Neutrophil (primary cell): ENCODE measurements around the gene NPHS1.

Experiments
- H3K27ac ChIP-seq: fragments of 200-600 bp; sonication (generic); 2 replicates; pipeline ENCODE4 v1.5.1; 2016; ENCODE audit warnings: mild to moderate bottlenecking, moderate library complexity
- H3K27me3 ChIP-seq: fragments of 200-600 bp; sonication (generic); 2 replicates; pipeline ENCODE4 v1.6.0; 2016; ENCODE audit warnings: mild to moderate bottlenecking
- H3K36me3 ChIP-seq: fragments of 200-600 bp; sonication (generic); 2 replicates; pipeline ENCODE4 v1.5.1; 2017
- H3K4me1 ChIP-seq, 2 experiments: fragments of 200-600 bp in 1 of 2; sonication (generic) in 1 of 2; 1 replicate in 1 of 2; 2 replicates in 1 of 2; pipeline versions ENCODE4 v1.5.1 to v1.6.1; 2013 to 2016; ENCODE audit warnings: low read depth in 1 of 2, low read length in 1 of 2, mild to moderate bottlenecking in 1 of 2, moderate library complexity in 1 of 2; ENCODE audit not compliant: control insufficient read depth in 1 of 2, insufficient read depth in 1 of 2
- H3K4me3 ChIP-seq, 2 experiments: fragments of 200-600 bp in 1 of 2; sonication (generic) in 1 of 2; 1 replicate in 1 of 2; 2 replicates in 1 of 2; pipeline ENCODE4 v1.5.1; 2013 to 2016; ENCODE audit warnings: low read depth in 1 of 2, low read length in 1 of 2, mild to moderate bottlenecking in 1 of 2, moderate library complexity in 1 of 2
- H3K9me3 ChIP-seq: fragments of 200-600 bp; sonication (generic); 2 replicates; pipeline ENCODE4 v1.5.1; 2016
- CTCF ChIP-seq: fragments of 200-600 bp; sonication (generic); IDR thresholded peaks from 2 replicates; pipeline ENCODE4 v1.5.1; 2016; ENCODE audit warnings: antibody characterized with exemption

Gene NPHS1

GRCh38 chr19:35781650-35782049 lies 70.7 kb downstream of the NPHS1 start:
- TF ChIP-seq CTCF = no peak
- Histone ChIP-seq H3K4me3 (no peak overlapping the region), H3K4me1 (peaks cover 0 to 1% of the 10 kb centered on the region in 2 experiments), H3K9me3 (no peaks in the 10 kb centered on the region), H3K27me3 (no peaks in the 10 kb centered on the region), H3K36me3 (peaks cover 91% of the 10 kb centered on the region), H3K27ac (no peak overlapping the region)

- no peaks in the 10 kb centered on the region for H3K9me3 ChIP-seq
- peaks cover 82% of the 10 kb centered on the region for H3K36me3 ChIP-seq
- no peak for TF ChIP-seq CTCF
- H3K4me3 ChIP-seq = no peak overlapping the region
- H3K27ac ChIP-seq = no peak overlapping the region
- peaks cover 7 to 10% of the 10 kb centered on the region in 2 experiments for H3K4me1 ChIP-seq
- no peaks in the 10 kb centered on the region for H3K27me3 ChIP-seq
Measured at GRCh38 chr19:35780717-35781116, 71.6 kb downstream of the NPHS1 start.

- Histone ChIP-seq H3K4me1 (peaks cover 9 to 12% of the 10 kb centered on the region in 2 experiments), H3K27ac (no peak overlapping the region), H3K36me3 (peaks cover 76% of the 10 kb centered on the region), H3K27me3 (no peaks in the 10 kb centered on the region), H3K4me3 (no peak overlapping the region), H3K9me3 (no peaks in the 10 kb centered on the region)
- TF ChIP-seq CTCF = no peak
Measured at GRCh38 chr19:35780058-35780457, 72.2 kb downstream of the NPHS1 start.

DNA sequence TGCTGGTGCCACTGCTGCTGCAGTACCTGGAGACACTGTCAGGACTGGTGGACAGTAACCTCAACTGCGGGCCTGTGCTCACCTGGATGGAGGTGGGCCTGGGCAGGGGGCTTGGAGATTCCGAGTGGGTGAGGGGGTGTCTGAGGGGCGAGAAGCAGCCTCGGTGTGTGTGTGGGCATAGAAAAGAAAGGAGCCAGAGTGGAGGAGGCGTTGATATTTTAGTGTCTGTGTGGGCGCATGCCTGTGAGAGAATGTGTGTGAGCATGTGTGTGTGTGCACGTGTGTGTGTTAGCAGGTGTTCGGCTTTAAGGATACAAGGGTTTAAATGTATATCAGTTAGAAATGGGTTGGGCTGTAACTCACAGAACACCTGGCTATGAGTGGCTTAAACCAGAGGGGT lies 73.3 kb downstream of the NPHS1 start:
- H3K4me3 ChIP-seq = no peak overlapping the region
- TF ChIP-seq CTCF = no peak
- H3K27me3 ChIP-seq = no peaks in the 10 kb centered on the region
- peaks cover 65% of the 10 kb centered on the region for H3K36me3 ChIP-seq
- H3K27ac ChIP-seq = no peak overlapping the region
- H3K4me1 ChIP-seq = peaks cover 15 to 19% of the 10 kb centered on the region in 2 experiments
- H3K9me3 ChIP-seq = no peaks in the 10 kb centered on the region

DNA sequence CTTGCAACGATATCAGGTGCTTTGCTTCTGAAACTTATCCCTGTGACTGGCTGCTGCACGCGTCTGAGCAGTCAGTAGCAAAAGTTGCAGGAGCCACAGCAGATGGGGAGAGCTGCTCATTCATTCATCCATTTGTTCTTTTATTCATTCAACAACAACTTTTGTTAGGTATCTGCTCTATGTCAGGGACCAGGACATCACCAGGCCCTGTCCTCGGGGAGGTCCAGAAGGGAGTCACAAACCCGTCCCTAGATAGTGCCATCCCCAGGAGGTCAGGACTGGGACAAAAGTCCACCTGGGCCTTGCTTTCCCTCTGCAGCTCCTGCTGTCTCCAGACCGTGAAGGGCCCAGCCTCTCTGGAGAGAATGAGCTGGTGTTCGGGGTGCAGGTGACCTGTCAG lies 74.3 kb downstream of the NPHS1 start:
- TF ChIP-seq CTCF = no peak
- no peaks in the 10 kb centered on the region for H3K9me3 ChIP-seq
- H3K36me3 ChIP-seq = peaks cover 55% of the 10 kb centered on the region
- H3K4me1 ChIP-seq = peaks cover 15 to 19% of the 10 kb centered on the region in 2 experiments
- H3K27ac ChIP-seq = no peak overlapping the region
- no peak overlapping the region for H3K4me3 ChIP-seq
- H3K27me3 ChIP-seq = no peaks in the 10 kb centered on the region
